Panc1 (cell line): ENCODE results near the gene FIBCD1. TPM values are rescaled to one million over a fixed set of nuclear protein-coding genes. Genes with fewer than 3 reads are reported as not detected.

Source experiments
- ATAC-seq: fragments of 200-7000 bp; cut with Tn5 transposase; 2 replicates; pipeline ENCODE4 v1.9.1; 2020; ENCODE audit warnings: mild to moderate bottlenecking, moderate library complexity
- BruUV-seq: library from RNA; stranded (reverse); fragments of 400-500 nt; replicated peaks from 2 replicates; lab custom pipeline; 2021; lab: Mats Ljungman, UMichigan
- CTCF ChIA-PET: fragments of 300-600 bp; sonication (Branson Sonifier 250); formaldehyde crosslinking; loops from one replicate; lab custom pipeline; 2022; ENCODE audit warnings: antibody characterized with exemption; lab: Charles Lee
- POLR2A ChIA-PET: fragments of 300-600 bp; sonication (Branson Sonifier 250); formaldehyde crosslinking; loops from one replicate; lab custom pipeline; 2022; ENCODE audit warnings: antibody characterized with exemption; lab: Charles Lee
- DNase-seq: peaks from one replicate; pipeline ENCODE4 v3.0.0-alpha.2; 2010; ENCODE audit warnings: low read depth, low spot score
- H3K27ac ChIP-seq: 2 replicates; pipeline ENCODE4 v1.5.1; 2011; ENCODE audit warnings: mild to moderate bottlenecking, low read length, inconsistent platforms
- H3K27me3 ChIP-seq: fragments of 200-500 bp; sonication (Bioruptor generic); 2 replicates; pipeline ENCODE4 v1.6.0; 2014; ENCODE audit warnings: low read length, inconsistent platforms; ENCODE audit not compliant: control insufficient read depth, insufficient read depth
- H3K36me3 ChIP-seq: fragments of 200-500 bp; sonication (Bioruptor generic); 2 replicates; pipeline ENCODE4 v1.5.1; 2014; ENCODE audit warnings: inconsistent platforms, mild to moderate bottlenecking, low read length, moderate library complexity; ENCODE audit not compliant: control insufficient read depth, insufficient read depth
- H3K4me1 ChIP-seq: 2 replicates; pipeline ENCODE4 v1.5.1; 2011; ENCODE audit warnings: inconsistent platforms, mild to moderate bottlenecking, low read length, moderate library complexity; ENCODE audit not compliant: control insufficient read depth, insufficient read depth
- H3K4me3 ChIP-seq, 2 experiments: 2 replicates each; pipeline ENCODE4 v1.5.1; 2011 to 2012; ENCODE audit warnings: low read depth in 2 of 2, low read length in 2 of 2, mild to moderate bottlenecking in 2 of 2, inconsistent platforms in 1 of 2, moderate library complexity in 1 of 2
- H3K9me3 ChIP-seq: fragments of 200-500 bp; sonication (Bioruptor generic); 2 replicates; pipeline ENCODE4 v1.5.1; 2014; ENCODE audit warnings: low read depth, mild to moderate bottlenecking, inconsistent platforms, low read length, moderate library complexity; ENCODE audit not compliant: control insufficient read depth, insufficient read depth
- CTCF ChIP-seq: fragments of 450-650 bp; IDR thresholded peaks from 2 replicates; pipeline ENCODE4 v1.5.1; 2017; ENCODE audit warnings: mild to moderate bottlenecking
- POLR2AphosphoS5 ChIP-seq: IDR thresholded peaks from 2 replicates; pipeline ENCODE4 v1.6.1; 2012; ENCODE audit warnings: mild to moderate bottlenecking, low read depth, low read length, moderate library complexity
- REST ChIP-seq, 2 experiments: IDR thresholded peaks; 2 replicates each; pipeline ENCODE4 v1.6.1; 2011 to 2012; ENCODE audit warnings: low read depth in 2 of 2, control low read depth in 1 of 2, low read length in 1 of 2, mild to moderate bottlenecking in 1 of 2, moderate library complexity in 1 of 2; ENCODE audit not compliant: insufficient read depth in 1 of 2
- SIN3A ChIP-seq: IDR thresholded peaks from 2 replicates; pipeline ENCODE4 v1.6.1; 2012; ENCODE audit warnings: low read depth, mild to moderate bottlenecking, low read length, moderate library complexity, borderline replicate concordance; ENCODE audit not compliant: insufficient read depth
- TCF7L2 ChIP-seq: IDR thresholded peaks from 2 replicates; pipeline ENCODE4 v1.6.1; 2011; ENCODE audit warnings: mild to moderate bottlenecking, low read depth, low read length, inconsistent platforms
- in situ Hi-C: cut with HindIII; loops from 2 replicates; pipeline ENCODE4 v1.10.0; 2016; ENCODE audit warnings: low sequenced_read_pairs, low pct_unique_long_range_greater_than_20kb
- intact Hi-C: fragments of 100-400 bp; cut with micrococcal nuclease; formaldehyde crosslinking; loops from one replicate; pipeline ENCODE4 v1.10.0; 2022; ENCODE audit not compliant: unreplicated experiment
- total RNA-seq: library from RNA; stranded (reverse); gene quantifications from one replicate; pipeline ENCODE4 v1.2.1, GENCODE V29; 2021; ENCODE audit not compliant: unreplicated experiment

Gene FIBCD1
- total RNA-seq, 1 experiment from 2014 or later, result 16.3 TPM

- intact Hi-C loops (loop anchor here (10.0 kb wide), 1 partner anchor 53 kb away; the partner anchor contains the start of gene QRFP), in situ Hi-C loops (no loop called here)
- no TSS peak for BruUV-seq
- Histone ChIP-seq H3K4me3 (no peak overlapping the region), H3K36me3 (no peaks in the 10 kb centered on the region), H3K27ac (no peak overlapping the region), H3K4me1 (no peaks in the 10 kb centered on the region), H3K27me3 (no peaks in the 10 kb centered on the region), H3K9me3 (no peaks in the 10 kb centered on the region)
- TF ChIP-seq TCF7L2 (no peak), CTCF (no peak), SIN3A (no peak), POLR2AphosphoS5 (no peak), REST (IDR thresholded peaks at IDR 0.05; ENCODE audit: insufficient read depth in 1 of 2, low read depth in 2 of 2, low read length in 1 of 2) (no peak)
- ChIA-PET CTCF (no interaction called here), POLR2A (no interaction called here)
- ATAC-seq (no peak), DNase-seq (no peak)
These were observed 9.2 kb upstream of the FIBCD1 start for GRCh38 chr9:130948266-130948665.

GRCh38 chr9:130947618-130948140 lies 8.6 kb upstream of the FIBCD1 start:
- no peak for TF ChIP-seq TCF7L2
- TF ChIP-seq POLR2AphosphoS5, result no peak
- no peak for TF ChIP-seq CTCF
- TF ChIP-seq REST (IDR thresholded peaks at IDR 0.05; ENCODE audit: insufficient read depth in 1 of 2, low read depth in 2 of 2, low read length in 1 of 2), result no peak
- no peak for TF ChIP-seq SIN3A
- POLR2A ChIA-PET, result no interaction called here
- in situ Hi-C loops, result no loop called here
- Histone ChIP-seq H3K9me3 (no peaks in the 10 kb centered on the region), H3K36me3 (no peaks in the 10 kb centered on the region), H3K4me1 (no peaks in the 10 kb centered on the region), H3K4me3 (no peak overlapping the region), H3K27ac (no peak overlapping the region), H3K27me3 (no peaks in the 10 kb centered on the region)
- ATAC-seq, result no peak
- intact Hi-C loops, result loop anchor here (10.0 kb wide), 1 partner anchor 53 kb away; the partner anchor contains the start of gene QRFP
- BruUV-seq, result no TSS peak
- DNase-seq, result no peak
- CTCF ChIA-PET, result no interaction called here
